ENCODE data around the gene UPK2. TPM values are rescaled to one million over a fixed set of nuclear protein-coding genes. Genes with fewer than 3 reads are reported as not detected.
A peak's percentile ranks its signal among the peaks of the same experiment; 100 is the strongest.

Gene UPK2
- total and polyA plus RNA-seq, 10 of the 15 experiments (the other 5 are each of a cell fraction or from before 2014, with no cell fraction given): 0.07 to 1.0 (median 0.31) TPM; not detected in 7

GRCh38 chr11:118918686-118919280, 37.3 kb upstream of the UPK2 start:
- peaks cover 31% of the 10 kb centered on the region for H3K4me1 ChIP-seq (ENCODE audit: control insufficient read depth, insufficient read depth, low read length)
- H3K79me2 ChIP-seq (ENCODE audit: control insufficient read depth, insufficient read depth, low read length): peaks cover 26% of the 10 kb centered on the region
- CTCF ChIA-PET: no interaction called here
- H3K27ac ChIP-seq (ENCODE audit: control insufficient read depth, insufficient read depth): no peak overlapping the region
- BruUV-seq (replicated peaks): no TSS peak
- RAD21 ChIA-PET (ENCODE audit: unreplicated experiment): no interaction called here
- ATAC-seq (no peak), FAIRE-seq (no peak), DNase-seq (ENCODE audit: low read depth, low spot score) (no peak)
- intact Hi-C loops (cut with micrococcal nuclease; ENCODE audit: unreplicated experiment): no loop called here
- in situ Hi-C loops (cut with MboI): no loop called here
- POLR2A ChIA-PET: no interaction called here
- H3K27me3 ChIP-seq (replicated peaks in 1 of 2; ENCODE audit: control insufficient read depth in 2 of 2, insufficient read depth in 2 of 2, low read length in 1 of 2): no peaks in the 10 kb centered on the region
- no peak overlapping the region for H3K4me2 ChIP-seq (ENCODE audit: control insufficient read depth, insufficient read depth)
- H3K9ac ChIP-seq (ENCODE audit: control insufficient read depth, insufficient read depth, low read length): no peak overlapping the region
- H2AFZ ChIP-seq (ENCODE audit: control insufficient read depth, low read depth, low read length): no peak overlapping the region
- no peaks in the 10 kb centered on the region for H3K36me3 ChIP-seq (ENCODE audit: control insufficient read depth in 2 of 2, insufficient read depth in 2 of 2, low read length in 1 of 2)
- WGBS (ENCODE audit: insufficient coverage, insufficient replicate concordance, low lambda C conversion rate, missing lambda C conversion rate): 51% methylated on average over 13 of the region's 13 CpGs
- H3K9me3 ChIP-seq (replicated peaks; ENCODE audit: control insufficient read depth, insufficient read depth, low read length): no peaks in the 10 kb centered on the region
- SMC1A ChIA-PET (ENCODE audit: uncharacterized antibody, unreplicated experiment): no interaction called here
- no peaks in the 10 kb centered on the region for H4K20me1 ChIP-seq (ENCODE audit: control insufficient read depth, insufficient read depth)
- no peak overlapping the region for H3K4me3 ChIP-seq
- TF ChIP-seq, protein P1, sequence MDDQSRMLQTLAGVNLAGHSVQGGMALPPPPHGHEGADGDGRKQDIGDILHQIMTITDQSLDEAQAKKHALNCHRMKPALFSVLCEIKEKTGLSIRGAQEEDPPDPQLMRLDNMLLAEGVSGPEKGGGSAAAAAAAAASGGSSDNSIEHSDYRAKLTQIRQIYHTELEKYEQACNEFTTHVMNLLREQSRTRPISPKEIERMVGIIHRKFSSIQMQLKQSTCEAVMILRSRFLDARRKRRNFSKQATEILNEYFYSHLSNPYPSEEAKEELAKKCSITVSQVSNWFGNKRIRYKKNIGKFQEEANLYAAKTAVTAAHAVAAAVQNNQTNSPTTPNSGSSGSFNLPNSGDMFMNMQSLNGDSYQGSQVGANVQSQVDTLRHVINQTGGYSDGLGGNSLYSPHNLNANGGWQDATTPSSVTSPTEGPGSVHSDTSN (IDR thresholded peaks at IDR 0.05; ENCODE audit: insufficient replicate concordance, low read depth, low read length): no peak

GRCh38 chr11:118921121-118921928, 34.8 kb upstream of the UPK2 start:
- ChIA-PET CTCF (interaction anchor here (0.7 to 2.7 kb wide), 3 partner anchors 33 to 151 kb away, joined by 3 to 8 read pairs (median 3); no protein-coding TSS in a partner anchor), POLR2A (no interaction called here), SMC1A (ENCODE audit: uncharacterized antibody, unreplicated experiment) (no interaction called here), RAD21 (ENCODE audit: unreplicated experiment) (interaction anchor here (1.4 to 8.8 kb wide), 4 partner anchors 9 to 228 kb away, joined by 3 to 169 read pairs (median 3); no protein-coding TSS in a partner anchor)
- in situ Hi-C loops (cut with MboI): no loop called here
- H3K4me1 ChIP-seq (ENCODE audit: control insufficient read depth, insufficient read depth, low read length): peaks cover 8% of the 10 kb centered on the region
- BruUV-seq (replicated peaks): no TSS peak
- no peak overlapping the region for H2AFZ ChIP-seq (ENCODE audit: control insufficient read depth, low read depth, low read length)
- H3K9ac ChIP-seq (ENCODE audit: control insufficient read depth, insufficient read depth, low read length): no peak overlapping the region
- no peaks in the 10 kb centered on the region for H3K27me3 ChIP-seq (replicated peaks in 1 of 2; ENCODE audit: control insufficient read depth in 2 of 2, insufficient read depth in 2 of 2, low read length in 1 of 2)
- H3K9me3 ChIP-seq (replicated peaks; ENCODE audit: control insufficient read depth, insufficient read depth, low read length): no peaks in the 10 kb centered on the region
- 69% methylated on average over 12 of the region's 13 CpGs for WGBS (ENCODE audit: insufficient coverage, insufficient replicate concordance, low lambda C conversion rate, missing lambda C conversion rate)
- FAIRE-seq (no peak), DNase-seq (ENCODE audit: low read depth, low spot score) (no peak), ATAC-seq (no peak)
- intact Hi-C loops (cut with micrococcal nuclease; ENCODE audit: unreplicated experiment): no loop called here
- H3K79me2 ChIP-seq (ENCODE audit: control insufficient read depth, insufficient read depth, low read length): peaks cover 39% of the 10 kb centered on the region
- no peaks in the 10 kb centered on the region for H3K36me3 ChIP-seq (ENCODE audit: control insufficient read depth in 2 of 2, insufficient read depth in 2 of 2, low read length in 1 of 2)
- peak overlapping the region; percentile 42; the same call in 1 of the 2 replicates for H3K4me3 ChIP-seq
- H3K4me2 ChIP-seq (ENCODE audit: control insufficient read depth, insufficient read depth): peak overlapping the region; percentile 59
- H3K27ac ChIP-seq (ENCODE audit: control insufficient read depth, insufficient read depth): no peak overlapping the region
- TF ChIP-seq WRNIP1 (IDR thresholded peaks at IDR 0.05; ENCODE audit: borderline replicate concordance, low read depth, low read length): no peak
- TF ChIP-seq, protein P2, sequence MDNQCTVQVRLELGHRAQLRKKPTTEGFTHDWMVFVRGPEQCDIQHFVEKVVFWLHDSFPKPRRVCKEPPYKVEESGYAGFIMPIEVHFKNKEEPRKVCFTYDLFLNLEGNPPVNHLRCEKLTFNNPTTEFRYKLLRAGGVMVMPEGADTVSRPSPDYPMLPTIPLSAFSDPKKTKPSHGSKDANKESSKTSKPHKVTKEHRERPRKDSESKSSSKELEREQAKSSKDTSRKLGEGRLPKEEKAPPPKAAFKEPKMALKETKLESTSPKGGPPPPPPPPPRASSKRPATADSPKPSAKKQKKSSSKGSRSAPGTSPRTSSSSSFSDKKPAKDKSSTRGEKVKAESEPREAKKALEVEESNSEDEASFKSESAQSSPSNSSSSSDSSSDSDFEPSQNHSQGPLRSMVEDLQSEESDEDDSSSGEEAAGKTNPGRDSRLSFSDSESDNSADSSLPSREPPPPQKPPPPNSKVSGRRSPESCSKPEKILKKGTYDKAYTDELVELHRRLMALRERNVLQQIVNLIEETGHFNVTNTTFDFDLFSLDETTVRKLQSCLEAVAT (IDR thresholded peaks at IDR 0.05): peak; percentile 66; the same call in 1 of the 2 replicates
- H4K20me1 ChIP-seq (ENCODE audit: control insufficient read depth, insufficient read depth): no peaks in the 10 kb centered on the region
